Keratinocyte (primary cell): Measurements from ENCODE around the gene DEDD2.

Experiments used
- CTCF ChIP-seq, 3 experiments: IDR thresholded peaks in 1 of 3; conservative IDR thresholded peaks in 1 of 3; optimal IDR thresholded peaks in 1 of 3; 2 replicates in 2 of 3; 3 replicates in 1 of 3; pipeline versions ENCODE3 to v1.5.1; 2011; ENCODE audit warnings: low read length in 3 of 3, mild to moderate bottlenecking in 3 of 3, moderate library complexity in 2 of 3, control low read depth in 1 of 3, inconsistent platforms in 1 of 3; ENCODE audit not compliant: insufficient read depth in 2 of 3; ENCODE audit errors: extremely low read depth in 1 of 3
- EZH2 ChIP-seq: IDR thresholded peaks from one replicate; pipeline ENCODE4 v1.6.1; 2012; ENCODE audit warnings: inconsistent platforms, mild to moderate bottlenecking, low read length, moderate library complexity

- TF ChIP-seq CTCF (optimal IDR thresholded peaks at IDR 0.05 in 1 of 3, IDR thresholded peaks at IDR 0.05 in 1 of 3, conservative IDR thresholded peaks at IDR 0.05 in 1 of 3; ENCODE audit: extremely low read depth in 1 of 3, insufficient read depth in 2 of 3, low read length in 3 of 3), result no peak
- TF ChIP-seq EZH2, result no peak
Observed at GRCh38 chr19:42197375-42197817, 20.1 kb downstream of the DEDD2 start.
